Stimulated activated CD8-positive, alpha-beta memory T cell treated with anti-CD3 and anti-CD28 coated beads, Interleukin-7, amount 100 ng/mL, for 24 hours (primary cell): ENCODE results near the gene ENDOV.

Experiments used
- DNase-seq: peaks from one replicate; pipeline ENCODE4 v3.0.0-alpha.2; 2020; ENCODE audit warnings: low read depth

ENDOV gene

GRCh38 chr17:80485846-80486245 lies 70.9 kb downstream of the ENDOV start:
- no peak for DNase-seq

- no peak for DNase-seq
Measured at GRCh38 chr17:80486692-80487091, 71.7 kb downstream of the ENDOV start.

GRCh38 chr17:80487511-80487910 lies 72.5 kb downstream of the ENDOV start:
- no peak for DNase-seq
